ENCODE results near the gene GDPD5.

Gene GDPD5

GRCh38 chr11:75543806-75544205 is 18.1 kb upstream of the GDPD5 start:
- no peak overlapping the region for H2AK5ac ChIP-seq (ENCODE audit: low read length, severe bottlenecking)
- no peaks in the 10 kb centered on the region for H3K79me1 ChIP-seq (replicated peaks; ENCODE audit: low read length, poor library complexity, severe bottlenecking)
- H2BK15ac ChIP-seq (ENCODE audit: low read depth, poor library complexity, severe bottlenecking): no peak overlapping the region
- no peak overlapping the region for H3K9ac ChIP-seq (ENCODE audit: low read length)
- WGBS: 85% methylated on average over 6 of the region's 6 CpGs
- H3K4me1 ChIP-seq (ENCODE audit: control insufficient read depth, insufficient read depth, low read depth, low read length): peaks cover 7% of the 10 kb centered on the region
- no peaks in the 10 kb centered on the region for H3K36me3 ChIP-seq (ENCODE audit: control insufficient read depth in 1 of 2, insufficient read depth in 2 of 2, low read depth in 1 of 2, low read length in 2 of 2)
- H3K14ac ChIP-seq (ENCODE audit: low read length in 2 of 2): no peak overlapping the region
- no peak overlapping the region for H4K91ac ChIP-seq (ENCODE audit: low read length)
- H2BK12ac ChIP-seq (ENCODE audit: low read length in 2 of 2): no peak overlapping the region
- no peak overlapping the region for H3K4ac ChIP-seq (ENCODE audit: low read depth in 1 of 2, low read length in 2 of 2)
- H3K27me3 ChIP-seq (ENCODE audit: control insufficient read depth in 1 of 2, insufficient read depth in 1 of 2, low read length in 2 of 2): peaks cover 3 to 4% of the 10 kb centered on the region in 2 experiments
- H2BK5ac ChIP-seq (ENCODE audit: low read depth, low read length, poor library complexity, severe bottlenecking): no peak overlapping the region
- DNase-seq: no peak
- H4K8ac ChIP-seq (ENCODE audit: low read length): no peak overlapping the region
- no peak overlapping the region for H2AFZ ChIP-seq (ENCODE audit: low read depth, low read length)
- H3K23ac ChIP-seq (ENCODE audit: low read length in 2 of 2): no peak overlapping the region
- no peaks in the 10 kb centered on the region for H3K9me3 ChIP-seq (ENCODE audit: control insufficient read depth, low read length)
- H3K27ac ChIP-seq (ENCODE audit: low read length, poor library complexity, severe bottlenecking): no peak overlapping the region
- no peak overlapping the region for H2BK120ac ChIP-seq (ENCODE audit: low read depth, low read length)
- H3K18ac ChIP-seq (ENCODE audit: low read depth in 1 of 2, low read length in 2 of 2): no peak overlapping the region
- H3K4me2 ChIP-seq (ENCODE audit: low read length, poor library complexity, severe bottlenecking): no peak overlapping the region
- no peak overlapping the region for H3K4me3 ChIP-seq (ENCODE audit: insufficient read depth in 1 of 2, low read depth in 1 of 2, low read length in 2 of 2)

DNA sequence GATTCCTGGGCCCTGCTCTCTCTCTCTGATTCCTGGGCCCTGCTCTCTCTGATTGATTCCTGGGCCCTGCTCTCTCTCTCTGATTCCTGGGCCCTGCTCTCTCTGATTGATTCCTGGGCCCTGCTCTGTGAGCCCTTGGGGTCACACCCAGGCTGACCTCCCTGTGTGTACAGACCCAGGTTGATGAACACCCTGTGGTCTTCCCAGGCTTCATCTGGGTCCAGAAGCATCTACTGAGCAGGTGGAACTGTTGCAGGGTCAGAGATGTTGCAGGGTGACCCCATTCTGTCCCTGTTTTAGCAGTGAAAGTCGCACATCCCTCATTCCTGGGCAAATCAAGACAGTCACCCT is 16.3 kb upstream of the GDPD5 start:
- no peak overlapping the region for H3K27ac ChIP-seq (ENCODE audit: low read length, poor library complexity, severe bottlenecking)
- H2BK120ac ChIP-seq (ENCODE audit: low read depth, low read length): no peak overlapping the region
- H3K79me1 ChIP-seq (replicated peaks; ENCODE audit: low read length, poor library complexity, severe bottlenecking): no peaks in the 10 kb centered on the region
- H2AFZ ChIP-seq (ENCODE audit: low read depth, low read length): no peak overlapping the region
- H3K23ac ChIP-seq (ENCODE audit: low read length in 2 of 2): no peak overlapping the region
- H3K14ac ChIP-seq (ENCODE audit: low read length in 2 of 2): peak overlapping the region in 1 of 2 experiments; percentile 37
- no peak overlapping the region for H3K4me2 ChIP-seq (ENCODE audit: low read length, poor library complexity, severe bottlenecking)
- no peak overlapping the region for H3K4me3 ChIP-seq (ENCODE audit: insufficient read depth in 1 of 2, low read depth in 1 of 2, low read length in 2 of 2)
- H4K91ac ChIP-seq (ENCODE audit: low read length): no peak overlapping the region
- H3K9me3 ChIP-seq (ENCODE audit: control insufficient read depth, low read length): no peaks in the 10 kb centered on the region
- H4K8ac ChIP-seq (ENCODE audit: low read length): no peak overlapping the region
- H3K36me3 ChIP-seq (ENCODE audit: control insufficient read depth in 1 of 2, insufficient read depth in 2 of 2, low read depth in 1 of 2, low read length in 2 of 2): no peaks in the 10 kb centered on the region
- WGBS: 86% methylated on average over 1 of the region's 1 CpG
- no peak overlapping the region for H3K4ac ChIP-seq (ENCODE audit: low read depth in 1 of 2, low read length in 2 of 2)
- peaks cover 7% of the 10 kb centered on the region for H3K4me1 ChIP-seq (ENCODE audit: control insufficient read depth, insufficient read depth, low read depth, low read length)
- no peak overlapping the region for H3K9ac ChIP-seq (ENCODE audit: low read length)
- H2BK15ac ChIP-seq (ENCODE audit: low read depth, poor library complexity, severe bottlenecking): no peak overlapping the region
- no peak overlapping the region for H3K18ac ChIP-seq (ENCODE audit: low read depth in 1 of 2, low read length in 2 of 2)
- H2AK5ac ChIP-seq (ENCODE audit: low read length, severe bottlenecking): peak overlapping the region; percentile 39
- H2BK12ac ChIP-seq (ENCODE audit: low read length in 2 of 2): no peak overlapping the region
- no peak overlapping the region for H2BK5ac ChIP-seq (ENCODE audit: low read depth, low read length, poor library complexity, severe bottlenecking)
- H3K27me3 ChIP-seq (ENCODE audit: control insufficient read depth in 1 of 2, insufficient read depth in 1 of 2, low read length in 2 of 2): peaks cover 4 to 6% of the 10 kb centered on the region in 2 experiments
- DNase-seq: no peak

GRCh38 chr11:75541193-75542087 is 15.7 kb upstream of the GDPD5 start:
- WGBS: 91% methylated on average over 3 of the region's 4 CpGs

DNA sequence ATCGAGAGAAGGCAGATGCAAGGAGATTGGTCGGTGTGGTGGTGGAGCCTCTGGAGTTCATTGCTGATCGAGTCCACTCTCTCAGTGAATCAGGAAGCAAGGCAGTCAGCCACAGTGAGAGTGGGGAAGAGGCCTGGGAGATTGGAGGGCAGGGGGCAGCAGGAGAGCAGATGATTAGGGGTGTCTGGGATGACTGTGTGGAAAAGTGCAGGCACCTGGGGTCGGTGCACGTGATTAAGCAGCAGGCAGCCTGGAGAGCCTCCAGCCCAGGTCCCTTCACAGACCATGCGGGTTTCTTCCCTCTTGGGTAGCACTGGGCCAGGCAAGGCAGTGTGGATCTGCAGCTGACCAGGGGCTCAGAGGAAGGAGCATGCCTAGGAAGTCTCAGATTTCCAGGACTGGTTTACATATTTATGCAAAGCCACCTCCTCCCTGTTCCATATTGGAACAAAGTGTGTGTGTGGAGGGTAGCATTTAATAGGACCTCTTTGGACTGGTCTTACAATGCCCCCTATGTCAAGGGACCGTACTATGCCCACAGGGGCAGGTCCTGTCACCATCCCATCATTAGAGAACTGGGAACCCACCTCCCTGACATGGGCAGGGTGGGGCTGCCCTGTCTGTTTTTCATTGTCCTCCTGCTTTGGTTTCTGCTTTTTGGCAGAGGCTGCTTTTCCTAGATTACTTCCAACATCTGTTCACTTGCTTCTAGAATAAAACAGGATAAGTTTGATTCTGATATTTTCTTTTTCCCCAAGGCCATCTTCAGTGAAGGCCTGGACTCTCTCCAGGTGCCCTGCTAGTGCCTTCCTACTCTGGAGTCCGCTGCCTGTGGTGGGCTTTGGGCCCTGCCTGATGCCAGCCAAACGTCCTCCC is 14.0 kb upstream of the GDPD5 start:
- Histone ChIP-seq H3K27ac (ENCODE audit: low read length, poor library complexity, severe bottlenecking) (no peak overlapping the region), H2BK120ac (ENCODE audit: low read depth, low read length) (no peak overlapping the region), H3K36me3 (ENCODE audit: control insufficient read depth in 1 of 2, insufficient read depth in 2 of 2, low read depth in 1 of 2, low read length in 2 of 2) (no peaks in the 10 kb centered on the region), H4K8ac (ENCODE audit: low read length) (peak overlapping the region; percentile 47), H3K18ac (ENCODE audit: low read depth in 1 of 2, low read length in 2 of 2) (no peak overlapping the region), H4K91ac (ENCODE audit: low read length) (no peak overlapping the region), H3K79me1 (replicated peaks; ENCODE audit: low read length, poor library complexity, severe bottlenecking) (no peaks in the 10 kb centered on the region), H3K23ac (ENCODE audit: low read length in 2 of 2) (no peak overlapping the region), H3K4me2 (ENCODE audit: low read length, poor library complexity, severe bottlenecking) (no peak overlapping the region), H3K9me3 (ENCODE audit: control insufficient read depth, low read length) (no peaks in the 10 kb centered on the region), H2AK5ac (ENCODE audit: low read length, severe bottlenecking) (no peak overlapping the region), H2BK15ac (ENCODE audit: low read depth, poor library complexity, severe bottlenecking) (no peak overlapping the region), H3K4me3 (ENCODE audit: insufficient read depth in 1 of 2, low read depth in 1 of 2, low read length in 2 of 2) (no peak overlapping the region), H3K14ac (ENCODE audit: low read length in 2 of 2) (no peak overlapping the region), H2BK5ac (ENCODE audit: low read depth, low read length, poor library complexity, severe bottlenecking) (no peak overlapping the region), H3K4me1 (ENCODE audit: control insufficient read depth, insufficient read depth, low read depth, low read length) (peaks cover 8% of the 10 kb centered on the region), H3K4ac (ENCODE audit: low read depth in 1 of 2, low read length in 2 of 2) (no peak overlapping the region), H2AFZ (ENCODE audit: low read depth, low read length) (no peak overlapping the region), H2BK12ac (ENCODE audit: low read length in 2 of 2) (no peak overlapping the region), H3K9ac (ENCODE audit: low read length) (no peak overlapping the region), H3K27me3 (ENCODE audit: control insufficient read depth in 1 of 2, insufficient read depth in 1 of 2, low read length in 2 of 2) (peaks cover 3% of the 10 kb centered on the region in 2 experiments)
- 82% methylated on average over 9 of the region's 9 CpGs for WGBS
- no peak for DNase-seq

More at GRCh38 chr11:75541193-75542087, 15.7 kb upstream of the GDPD5 start:
- H3K36me3 ChIP-seq (ENCODE audit: control insufficient read depth in 1 of 2, insufficient read depth in 2 of 2, low read depth in 1 of 2, low read length in 2 of 2): no peaks in the 10 kb centered on the region
- no peak overlapping the region for H2BK5ac ChIP-seq (ENCODE audit: low read depth, low read length, poor library complexity, severe bottlenecking)
- no peak overlapping the region for H2AFZ ChIP-seq (ENCODE audit: low read depth, low read length)
- no peak for DNase-seq
- H3K4me2 ChIP-seq (ENCODE audit: low read length, poor library complexity, severe bottlenecking): no peak overlapping the region
- H3K27me3 ChIP-seq (ENCODE audit: control insufficient read depth in 1 of 2, insufficient read depth in 1 of 2, low read length in 2 of 2): peaks cover 4 to 6% of the 10 kb centered on the region in 2 experiments
- no peaks in the 10 kb centered on the region for H3K9me3 ChIP-seq (ENCODE audit: control insufficient read depth, low read length)
- no peak overlapping the region for H2BK120ac ChIP-seq (ENCODE audit: low read depth, low read length)
- H3K23ac ChIP-seq (ENCODE audit: low read length in 2 of 2): no peak overlapping the region
- H3K4me1 ChIP-seq (ENCODE audit: control insufficient read depth, insufficient read depth, low read depth, low read length): peaks cover 8% of the 10 kb centered on the region
- no peak overlapping the region for H3K4ac ChIP-seq (ENCODE audit: low read depth in 1 of 2, low read length in 2 of 2)
- H3K4me3 ChIP-seq (ENCODE audit: insufficient read depth in 1 of 2, low read depth in 1 of 2, low read length in 2 of 2): no peak overlapping the region
- H3K14ac ChIP-seq (ENCODE audit: low read length in 2 of 2): no peak overlapping the region
- no peak overlapping the region for H4K8ac ChIP-seq (ENCODE audit: low read length)
- H3K79me1 ChIP-seq (replicated peaks; ENCODE audit: low read length, poor library complexity, severe bottlenecking): no peaks in the 10 kb centered on the region
- H2BK12ac ChIP-seq (ENCODE audit: low read length in 2 of 2): no peak overlapping the region
- no peak overlapping the region for H3K9ac ChIP-seq (ENCODE audit: low read length)
- no peak overlapping the region for H4K91ac ChIP-seq (ENCODE audit: low read length)
- no peak overlapping the region for H3K18ac ChIP-seq (ENCODE audit: low read depth in 1 of 2, low read length in 2 of 2)
- no peak overlapping the region for H2BK15ac ChIP-seq (ENCODE audit: low read depth, poor library complexity, severe bottlenecking)
- H2AK5ac ChIP-seq (ENCODE audit: low read length, severe bottlenecking): no peak overlapping the region
- H3K27ac ChIP-seq (ENCODE audit: low read length, poor library complexity, severe bottlenecking): no peak overlapping the region
